GM12892 (cell line): ENCODE data around the gene KCTD17. TPM values are rescaled to one million over a fixed set of nuclear protein-coding genes. Genes with fewer than 3 reads are reported as not detected.

Source experiments
- DNase-seq: peaks from one replicate; pipeline ENCODE4 v3.0.0; 2011; ENCODE audit not compliant: insufficient read length
- FAIRE-seq: peaks from 2 replicates; lab custom pipeline; 2011; peaks lifted over from hg19 to GRCh38; lab: Jason Lieb, UNC
- POLR2A ChIP-seq: IDR thresholded peaks from 2 replicates; pipeline ENCODE4 v1.6.1; 2011; ENCODE audit warnings: low read depth, low read length, control low read depth
- POLR2AphosphoS5 ChIP-seq: IDR thresholded peaks from 2 replicates; pipeline ENCODE4 v1.6.1; 2011; ENCODE audit warnings: low read depth, low read length, control low read depth
- TAF1 ChIP-seq: IDR thresholded peaks from 2 replicates; pipeline ENCODE4 v1.6.1; 2011; ENCODE audit warnings: low read depth, mild to moderate bottlenecking, control low read depth, low read length, borderline replicate concordance
- polyA plus RNA-seq: library from polyadenylated mRNA; unstranded; fragments of >200 nt; gene quantifications from one replicate; pipeline ENCODE4 v1.2.1, GENCODE V29; 2012; ENCODE audit warnings: missing spikeins, inconsistent platforms; ENCODE audit not compliant: missing spikeins

Gene KCTD17, protein sequence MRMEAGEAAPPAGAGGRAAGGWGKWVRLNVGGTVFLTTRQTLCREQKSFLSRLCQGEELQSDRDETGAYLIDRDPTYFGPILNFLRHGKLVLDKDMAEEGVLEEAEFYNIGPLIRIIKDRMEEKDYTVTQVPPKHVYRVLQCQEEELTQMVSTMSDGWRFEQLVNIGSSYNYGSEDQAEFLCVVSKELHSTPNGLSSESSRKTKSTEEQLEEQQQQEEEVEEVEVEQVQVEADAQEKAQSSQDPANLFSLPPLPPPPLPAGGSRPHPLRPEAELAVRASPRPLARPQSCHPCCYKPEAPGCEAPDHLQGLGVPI
- polyA plus RNA-seq = 7.4 TPM

DNA sequence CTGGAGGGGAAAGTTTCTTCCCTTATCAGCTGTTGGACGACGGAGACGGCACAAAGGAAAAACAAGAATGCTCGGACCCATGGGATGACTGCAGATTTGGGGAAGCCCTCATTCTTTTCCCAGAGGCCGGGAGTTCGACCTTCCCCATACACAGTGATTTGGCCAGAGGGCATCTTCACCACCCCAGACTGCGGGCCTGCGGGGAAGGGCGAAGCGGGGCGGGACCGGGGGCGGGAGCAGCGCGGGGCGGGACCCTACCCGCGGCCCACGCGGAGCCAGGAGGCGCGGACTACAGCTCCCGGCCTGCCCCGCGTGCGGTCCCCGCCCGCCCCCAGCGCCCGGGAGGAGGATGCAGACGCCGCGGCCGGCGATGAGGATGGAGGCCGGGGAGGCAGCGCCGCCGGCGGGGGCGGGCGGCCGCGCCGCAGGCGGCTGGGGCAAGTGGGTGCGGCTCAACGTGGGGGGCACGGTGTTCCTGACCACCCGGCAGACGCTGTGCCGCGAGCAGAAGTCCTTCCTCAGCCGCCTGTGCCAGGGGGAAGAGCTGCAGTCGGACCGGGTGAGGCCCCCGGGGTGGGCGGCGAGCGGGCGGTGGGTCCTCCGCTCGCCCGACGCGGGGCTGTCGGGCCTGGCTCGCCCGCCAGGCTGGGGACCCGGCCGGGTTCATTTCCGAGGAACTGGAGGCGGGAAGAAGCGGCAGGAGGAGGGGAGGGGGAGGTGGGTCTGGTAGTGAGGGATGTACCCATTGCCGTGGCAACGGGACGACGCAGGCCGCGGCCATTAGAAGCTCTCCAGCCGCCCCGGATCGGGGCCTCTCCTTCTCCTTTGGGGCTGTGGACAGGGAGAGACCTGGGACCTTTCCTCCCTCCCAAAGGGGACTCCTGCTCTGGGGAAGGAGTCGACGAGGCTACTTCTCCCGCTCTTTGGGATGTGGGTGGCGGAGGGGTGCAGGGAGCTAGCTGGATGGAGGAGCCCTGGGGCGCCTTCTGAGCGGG, at the start of gene KCTD17:
Gene KCTD17 (plus strand): TSS at position 352 of the 995 bp plus-strand sequence. CDS start 19 bp downstream, at position 371.
- DNase-seq = peak; percentile 99

DNA sequence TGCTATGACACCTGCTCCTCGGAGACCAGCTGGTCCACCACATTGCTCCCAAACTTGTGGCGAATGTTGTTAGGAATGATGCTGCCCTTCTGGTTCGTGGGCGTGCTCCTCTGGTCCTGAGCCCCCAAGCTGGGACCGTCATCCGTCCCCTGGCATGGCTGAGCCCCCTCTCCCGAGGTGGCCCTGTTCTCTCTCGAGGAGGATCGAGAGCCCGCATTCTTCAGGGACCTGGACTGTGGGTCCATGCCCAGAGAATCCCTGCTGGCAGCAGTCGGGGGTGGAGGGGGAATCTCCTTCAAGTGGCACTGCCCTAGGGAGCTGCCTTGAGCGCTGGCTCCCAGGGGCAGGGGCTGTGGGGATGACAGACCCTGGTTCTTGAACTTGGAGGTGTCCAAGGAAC, 49.7 kb upstream of the KCTD17 start:
- no peak for DNase-seq
- TF ChIP-seq POLR2AphosphoS5 = no peak
- no peak for FAIRE-seq

More for the DNA sequence above, at the start of gene KCTD17:
- FAIRE-seq = peak; percentile 83
- TF ChIP-seq POLR2A (peak; percentile 21; the same call in 1 of the 2 replicates), TAF1 (no peak)

DNA sequence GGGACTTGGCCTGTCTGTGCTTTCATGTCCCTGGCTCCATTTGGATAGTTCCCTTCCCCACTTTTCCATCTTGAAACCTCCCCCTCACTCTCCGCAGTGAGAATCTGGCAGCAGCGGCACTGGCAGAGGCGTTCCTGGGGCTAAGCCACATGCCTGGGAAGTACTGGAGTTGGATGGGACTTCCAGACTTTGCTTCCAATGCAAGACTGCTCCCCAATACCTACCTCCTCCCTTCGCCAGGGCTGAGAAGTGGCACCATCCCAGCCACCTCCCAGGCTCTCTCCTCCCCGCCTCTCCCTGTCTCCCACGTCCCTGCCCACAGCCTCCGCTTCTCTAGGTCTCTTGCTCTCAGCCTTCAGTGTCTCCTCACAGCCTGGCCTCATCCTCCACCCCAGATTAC, 48.9 kb upstream of the KCTD17 start:
- no peak for TF ChIP-seq POLR2AphosphoS5
- no peak for TF ChIP-seq POLR2A
- TF ChIP-seq TAF1 = no peak
- no peak for FAIRE-seq

DNA sequence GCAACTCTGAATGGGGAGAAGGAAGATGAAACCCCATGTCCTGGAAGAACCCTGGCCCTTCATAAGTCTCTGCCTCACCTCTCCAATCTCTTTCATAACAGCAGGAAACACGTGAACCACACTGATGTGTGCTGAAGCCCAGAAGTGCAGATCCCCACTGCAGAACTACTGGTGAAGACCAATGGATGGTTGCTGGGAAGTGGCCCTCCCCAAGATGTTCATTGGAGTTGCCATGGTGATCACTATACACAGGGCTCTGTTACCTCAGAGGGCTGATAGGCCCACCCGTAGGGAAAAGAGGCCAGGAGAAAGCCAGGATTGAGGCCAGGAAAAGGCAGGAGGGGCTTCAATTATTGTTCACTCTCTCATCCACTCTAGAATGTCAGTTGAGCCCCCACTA, 43.9 kb upstream of the KCTD17 start:
- FAIRE-seq = no peak
- no peak for DNase-seq
- TF ChIP-seq POLR2A = no peak
- TF ChIP-seq POLR2AphosphoS5 = no peak
- TF ChIP-seq TAF1 = no peak

More for the DNA sequence above, 48.9 kb upstream of the KCTD17 start:
- DNase-seq = no peak

DNA sequence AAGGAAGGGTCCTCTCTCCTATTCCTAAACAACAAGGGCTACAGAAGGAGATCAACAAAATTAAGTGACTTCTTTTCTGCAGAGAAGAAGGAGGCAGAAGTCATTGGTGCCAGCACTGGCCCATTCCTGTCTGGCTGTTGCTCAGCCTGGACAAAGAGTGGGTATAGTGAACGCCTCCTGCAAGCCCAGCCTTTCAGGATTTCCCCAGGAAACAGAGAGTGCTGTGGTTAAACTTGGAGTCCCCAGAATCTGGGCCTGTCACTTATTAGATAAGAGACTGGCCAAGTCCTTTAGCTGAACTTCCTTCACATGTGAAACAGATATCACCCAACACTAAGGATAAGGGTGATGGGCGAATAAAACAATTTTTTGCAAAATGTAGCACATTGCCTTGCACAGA, 43.2 kb upstream of the KCTD17 start:
- DNase-seq (no peak), FAIRE-seq (no peak)
- TF ChIP-seq TAF1 (no peak), POLR2AphosphoS5 (no peak), POLR2A (no peak)

DNA sequence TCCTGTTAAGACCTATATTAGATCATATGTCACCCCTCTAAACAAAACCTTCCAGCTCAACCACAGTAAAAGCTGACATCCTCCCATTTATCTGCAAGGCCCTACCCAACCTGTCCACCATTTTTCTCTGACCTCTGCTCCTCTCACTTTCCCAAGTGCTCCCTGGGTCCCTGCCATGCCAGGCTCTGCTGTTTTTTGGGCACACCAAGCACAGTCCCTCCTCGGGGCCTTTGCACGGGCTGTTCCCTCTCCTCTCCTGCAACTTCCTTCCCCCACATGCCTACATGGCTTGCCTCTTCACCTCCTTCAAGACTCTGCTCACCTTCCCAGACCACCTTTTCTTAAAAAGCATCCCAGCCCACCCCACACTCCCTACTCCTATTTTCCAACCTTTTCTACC, 42.1 kb upstream of the KCTD17 start:
- no peak for FAIRE-seq
- TF ChIP-seq POLR2A (no peak), POLR2AphosphoS5 (no peak), TAF1 (no peak)
- no peak for DNase-seq

DNA sequence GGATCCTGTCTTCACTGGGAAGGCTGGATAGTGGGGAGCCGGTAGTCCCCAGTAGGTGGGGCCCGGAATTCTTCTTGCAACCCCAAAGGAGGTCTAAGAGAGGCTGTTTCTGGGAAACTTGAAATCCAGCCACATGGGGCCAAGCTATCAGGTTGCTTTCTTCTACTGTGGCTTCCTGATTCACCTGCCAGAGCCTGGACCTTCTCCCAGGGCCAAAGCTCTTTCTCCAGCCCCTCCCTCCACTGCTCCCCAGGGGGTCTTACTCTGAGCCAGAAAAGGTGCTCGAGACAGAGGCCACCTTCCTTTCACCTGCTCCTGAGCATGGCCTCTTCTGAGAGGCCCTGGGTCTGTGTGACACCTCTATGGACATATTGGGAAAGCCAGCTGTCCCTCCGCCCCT, 41.4 kb upstream of the KCTD17 start:
- no peak for TF ChIP-seq POLR2A
- TF ChIP-seq POLR2AphosphoS5 = no peak
- no peak for TF ChIP-seq TAF1
- no peak for FAIRE-seq
- DNase-seq = no peak

DNA sequence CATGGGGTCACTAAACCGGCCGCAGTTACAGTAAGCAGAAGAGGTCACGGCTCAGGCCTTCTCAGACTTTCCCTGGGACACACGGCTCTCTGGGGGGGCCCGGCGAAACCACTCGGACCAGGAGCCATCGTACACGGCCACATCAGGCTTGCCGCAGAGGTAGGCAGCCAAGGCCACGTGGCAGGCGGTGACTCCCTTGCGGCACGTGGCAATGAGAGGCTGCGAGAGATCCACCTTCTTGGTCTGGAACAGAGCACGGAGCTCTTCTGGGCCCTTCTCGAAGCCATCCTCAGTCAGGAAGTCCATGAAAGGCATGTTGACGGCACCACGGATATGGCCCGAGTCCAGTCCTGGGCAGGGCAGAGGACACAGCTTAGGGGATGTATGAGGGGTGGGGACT, 40.6 kb upstream of the KCTD17 start:
- DNase-seq = no peak
- TF ChIP-seq TAF1 (no peak), POLR2AphosphoS5 (no peak), POLR2A (no peak)
- FAIRE-seq = no peak

DNA sequence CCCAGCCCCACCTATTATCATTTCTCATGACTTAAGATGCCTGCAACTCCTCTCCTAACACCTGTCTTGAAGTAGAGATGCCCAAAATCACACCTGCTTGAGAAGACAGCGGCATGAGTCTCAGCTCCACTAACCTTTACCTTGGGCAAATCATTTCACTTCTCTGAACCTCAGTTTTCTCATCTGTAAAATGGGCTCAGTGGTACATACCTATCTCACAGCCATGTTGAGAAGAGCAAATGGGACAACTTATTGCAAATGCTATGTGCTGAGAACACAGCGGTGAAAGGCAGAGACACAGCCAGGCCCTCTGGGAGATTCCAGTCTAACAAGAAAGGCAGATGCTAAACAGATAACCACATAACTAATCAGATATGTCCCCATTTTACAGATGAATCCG, 40.1 kb upstream of the KCTD17 start:
- FAIRE-seq (no peak), DNase-seq (no peak)
- no peak for TF ChIP-seq POLR2A
- TF ChIP-seq TAF1 = no peak
- TF ChIP-seq POLR2AphosphoS5 = no peak

DNA sequence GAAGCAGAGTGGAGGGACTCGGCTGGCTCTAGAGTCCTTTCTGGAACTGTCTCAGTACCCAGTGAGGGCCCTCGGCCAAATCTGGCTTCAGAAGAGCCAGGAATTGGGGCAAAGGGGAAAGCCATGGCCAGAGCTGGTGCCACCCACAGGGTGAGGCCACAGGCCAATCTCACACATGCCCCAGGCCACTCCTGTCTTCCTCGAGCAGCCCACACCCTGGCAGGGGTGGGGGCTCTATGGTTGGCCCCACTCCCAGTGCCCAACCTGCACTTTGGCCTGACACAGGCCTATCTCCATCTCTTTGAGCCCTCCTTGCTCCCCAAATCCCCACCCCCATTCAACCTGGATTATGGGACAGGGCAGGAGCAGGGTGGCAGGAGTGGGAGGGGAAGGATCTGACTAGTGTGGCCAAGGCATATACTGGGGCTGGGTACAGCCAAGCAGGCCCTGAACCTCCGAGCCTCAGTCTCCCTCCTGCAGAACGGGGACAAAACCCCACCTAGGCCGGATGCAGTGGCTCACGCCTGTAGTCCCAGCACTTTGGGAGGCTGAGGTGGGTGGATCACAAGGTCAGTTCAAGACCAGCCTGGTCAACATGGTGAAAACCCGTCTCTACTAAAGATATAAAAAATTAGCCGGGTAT, 39.2 kb upstream of the KCTD17 start:
- DNase-seq (no peak), FAIRE-seq (no peak)
- TF ChIP-seq POLR2AphosphoS5 (no peak), TAF1 (no peak), POLR2A (no peak)

DNA sequence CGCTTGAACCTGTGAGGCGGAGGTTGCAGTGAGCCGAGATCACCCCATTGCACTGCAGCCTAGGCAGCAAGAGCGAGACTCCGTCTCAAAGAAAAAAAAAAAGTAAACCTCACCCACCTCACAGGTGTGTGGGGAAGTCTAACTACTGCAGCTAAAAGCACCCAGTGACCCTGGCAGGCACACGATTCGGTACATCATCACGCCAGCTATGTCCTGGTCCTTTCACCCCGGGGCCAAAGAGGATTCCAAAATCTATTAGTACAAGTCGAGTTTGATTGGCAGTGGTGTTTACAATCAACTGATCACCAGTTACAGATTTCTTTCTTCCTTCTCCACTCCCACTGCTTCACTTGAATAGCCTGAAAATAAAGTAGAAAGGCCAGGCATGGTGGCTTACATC, 38.6 kb upstream of the KCTD17 start:
- TF ChIP-seq POLR2A (no peak), TAF1 (no peak), POLR2AphosphoS5 (no peak)

More for the DNA sequence above, 38.6 kb upstream of the KCTD17 start:
- DNase-seq (no peak), FAIRE-seq (no peak)
